NCI-H2029 treated with DMSO at 0.1 percent for 48 hours (cell line): ENCODE measurements around the gene THEM4.
"Not testable (repeated sequence)": the region's sequence is repeated elsewhere in the genome, so short reads cannot be mapped to it uniquely, and the experiment has no call there.

Experiments
- DNase-seq: peaks from one replicate; lab custom pipeline; 2025; lab: John Stamatoyannopoulos, UW

THEM4 gene

DNA sequence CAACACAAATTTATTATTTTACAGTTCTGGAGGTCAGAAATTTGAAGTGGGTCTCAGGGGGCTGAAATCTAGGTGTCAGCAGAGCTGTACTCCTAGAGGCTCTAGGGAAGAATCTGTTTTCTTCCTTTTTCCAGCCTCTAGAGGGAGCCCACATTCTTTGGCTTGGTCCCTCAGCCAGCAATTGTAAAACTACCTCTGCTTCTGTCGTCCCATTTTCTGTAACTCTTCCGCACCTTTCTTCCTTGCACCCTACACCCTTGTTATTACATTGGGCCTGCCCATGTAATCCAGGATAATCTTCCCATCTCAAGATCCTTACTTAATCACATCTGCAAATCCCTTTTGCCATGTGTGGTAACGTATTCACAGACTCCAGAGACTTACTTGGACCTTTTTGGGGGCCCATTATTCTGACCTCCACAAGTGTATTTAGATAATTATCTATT lies 24.8 kb upstream of the THEM4 start:
- peak; percentile 34 for DNase-seq

DNA sequence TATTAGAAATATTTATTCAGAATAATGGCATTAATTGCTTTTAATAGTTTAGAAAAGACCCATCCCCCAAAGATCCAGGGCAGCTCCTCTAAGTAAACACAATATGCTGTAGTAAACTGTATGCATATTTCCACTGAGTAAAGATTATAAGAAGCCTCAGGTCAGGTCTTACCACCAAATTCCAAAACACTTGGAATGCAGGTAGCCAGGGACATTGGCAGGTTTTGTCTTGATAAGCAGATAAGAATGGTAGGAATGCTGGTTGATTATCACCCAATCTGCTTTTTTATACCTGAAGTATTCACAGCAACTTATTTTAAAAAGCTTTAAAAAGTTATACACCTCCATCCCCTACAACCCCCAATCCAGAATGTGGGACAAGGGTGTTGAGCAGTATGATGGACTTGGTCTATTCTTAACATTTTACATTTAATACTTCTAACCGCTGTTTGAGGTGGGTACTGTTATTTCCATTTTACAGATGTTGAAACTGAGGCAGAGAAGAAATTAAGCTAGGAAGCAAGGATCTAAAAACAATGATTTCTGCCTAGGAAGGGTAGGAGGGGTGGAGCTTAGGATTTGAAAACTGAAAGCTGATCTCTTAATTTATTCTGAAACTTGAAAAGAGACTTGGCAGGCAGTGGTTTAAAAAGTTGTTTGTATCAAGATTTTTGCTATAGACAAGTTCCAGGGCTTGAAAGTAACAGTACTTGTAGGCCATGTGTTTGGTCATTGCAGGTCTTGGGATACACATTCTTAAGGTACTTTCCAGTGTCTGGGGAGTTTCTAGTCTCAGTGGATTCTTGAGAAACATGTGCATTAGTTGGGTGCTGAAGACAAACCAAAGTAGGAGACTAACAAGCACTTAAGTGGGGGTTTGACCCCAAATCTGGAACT lies 15.6 kb upstream of the THEM4 start:
- no peak for DNase-seq

- no peak for DNase-seq
These were observed 14.1 kb upstream of the THEM4 start for GRCh38 chr1:151923422-151923821.

GRCh38 chr1:151920149-151920548 lies 10.8 kb upstream of the THEM4 start:
- no peak for DNase-seq

DNA sequence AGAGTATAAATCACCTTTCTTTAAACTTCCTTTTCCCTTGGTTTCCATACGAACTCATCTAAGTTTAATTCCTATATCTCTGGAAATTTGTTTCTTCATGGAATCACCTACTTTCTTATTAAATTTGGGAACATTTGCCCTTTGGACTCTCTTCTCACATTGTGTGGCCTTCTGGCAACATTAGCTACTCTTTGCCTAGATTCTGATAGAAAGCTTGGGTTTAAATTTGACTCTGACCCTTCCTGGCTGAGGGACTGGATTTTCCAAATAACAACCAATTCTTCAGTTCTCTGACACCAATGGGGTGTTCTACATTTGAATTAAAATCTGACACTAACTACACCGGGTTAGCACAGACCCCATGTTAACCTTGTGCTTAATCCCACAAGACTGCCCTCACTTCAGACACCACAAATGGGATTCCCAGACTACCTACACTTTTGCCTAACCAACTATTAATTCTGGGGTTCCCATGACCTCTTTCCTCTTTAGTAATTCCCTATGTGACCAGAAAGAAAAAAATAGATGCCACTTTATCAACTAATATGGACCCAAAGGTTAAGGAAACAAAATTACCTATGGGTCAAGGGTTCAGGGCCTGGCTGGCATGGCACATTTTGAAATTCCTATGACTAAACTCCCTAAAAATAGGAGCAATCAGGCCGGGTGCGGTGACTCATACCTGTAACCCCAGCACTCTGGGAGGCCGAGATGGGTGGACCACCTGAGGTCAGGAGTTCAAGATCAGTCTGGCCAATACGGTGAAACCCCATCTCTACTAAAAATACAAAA lies 9.7 kb upstream of the THEM4 start:
- no peak for DNase-seq

DNA sequence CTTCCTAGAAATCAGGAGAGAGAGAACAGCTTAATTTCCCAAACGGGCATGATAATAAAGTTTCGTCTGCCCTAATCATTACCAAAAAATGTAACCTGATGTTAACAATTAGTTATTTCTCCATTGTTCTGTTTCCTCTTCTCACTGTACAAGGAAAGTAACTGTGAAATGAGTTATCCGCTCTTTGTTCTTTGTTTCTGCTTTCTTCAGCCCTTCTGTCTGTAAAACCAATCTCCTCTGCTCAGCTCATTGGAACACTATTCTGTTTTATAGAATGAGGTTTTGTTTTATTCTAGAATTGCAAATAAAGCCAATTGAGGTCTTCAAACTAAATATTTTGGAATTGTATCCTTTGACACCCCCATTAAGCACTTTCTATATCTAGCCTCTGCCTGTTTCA lies 8.8 kb upstream of the THEM4 start:
- no peak for DNase-seq

- DNase-seq, result no peak
These were observed 7.5 kb upstream of the THEM4 start for GRCh38 chr1:151916726-151917370.

GRCh38 chr1:151915061-151915686 lies 5.9 kb upstream of the THEM4 start:
- DNase-seq, result no peak

- no peak for DNase-seq
These were observed 4.8 kb upstream of the THEM4 start for GRCh38 chr1:151914076-151914475.

DNA sequence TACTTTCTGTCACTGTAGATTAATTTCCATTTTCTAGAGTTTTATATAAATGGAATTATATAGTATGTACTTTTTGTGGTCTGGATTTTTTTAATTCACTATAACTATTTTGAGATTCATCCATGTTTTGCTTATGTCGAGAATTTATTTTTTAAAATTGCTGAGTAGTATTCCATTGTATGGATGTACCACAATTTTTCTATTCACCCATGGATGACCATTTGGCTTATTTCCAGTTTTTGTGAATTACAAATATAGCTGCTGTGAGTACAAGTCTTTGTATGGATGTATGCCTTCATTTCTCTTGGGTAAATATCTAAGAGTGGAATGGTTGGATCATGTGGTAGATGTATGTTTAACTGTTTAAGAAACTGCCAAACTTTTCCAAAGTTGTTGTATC lies 3.7 kb upstream of the THEM4 start:
- no peak for DNase-seq

DNA sequence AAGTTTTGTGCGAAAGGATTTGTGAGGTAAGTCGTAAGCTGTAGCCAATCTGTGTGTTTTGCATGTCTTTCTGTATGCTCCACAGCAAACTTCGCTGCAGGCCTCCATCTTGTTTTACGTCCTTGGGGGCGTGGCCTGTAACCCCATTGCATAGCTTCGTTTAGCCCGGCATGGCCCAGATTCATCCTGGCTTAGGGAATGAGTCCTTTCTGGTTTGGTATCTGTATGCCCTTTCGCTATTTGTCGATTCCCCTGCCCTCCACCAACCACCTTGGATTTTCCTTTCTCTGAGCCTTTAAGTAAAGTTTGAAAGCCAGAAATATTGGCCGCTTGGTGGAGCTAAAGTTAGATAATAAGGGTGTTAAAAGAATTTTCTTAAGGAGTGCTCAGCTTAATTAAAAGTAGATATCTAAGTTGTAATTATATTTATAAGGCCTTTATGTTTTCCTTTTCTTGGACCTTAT lies 1.1 kb downstream of the THEM4 start:
- DNase-seq, result no peak

DNA sequence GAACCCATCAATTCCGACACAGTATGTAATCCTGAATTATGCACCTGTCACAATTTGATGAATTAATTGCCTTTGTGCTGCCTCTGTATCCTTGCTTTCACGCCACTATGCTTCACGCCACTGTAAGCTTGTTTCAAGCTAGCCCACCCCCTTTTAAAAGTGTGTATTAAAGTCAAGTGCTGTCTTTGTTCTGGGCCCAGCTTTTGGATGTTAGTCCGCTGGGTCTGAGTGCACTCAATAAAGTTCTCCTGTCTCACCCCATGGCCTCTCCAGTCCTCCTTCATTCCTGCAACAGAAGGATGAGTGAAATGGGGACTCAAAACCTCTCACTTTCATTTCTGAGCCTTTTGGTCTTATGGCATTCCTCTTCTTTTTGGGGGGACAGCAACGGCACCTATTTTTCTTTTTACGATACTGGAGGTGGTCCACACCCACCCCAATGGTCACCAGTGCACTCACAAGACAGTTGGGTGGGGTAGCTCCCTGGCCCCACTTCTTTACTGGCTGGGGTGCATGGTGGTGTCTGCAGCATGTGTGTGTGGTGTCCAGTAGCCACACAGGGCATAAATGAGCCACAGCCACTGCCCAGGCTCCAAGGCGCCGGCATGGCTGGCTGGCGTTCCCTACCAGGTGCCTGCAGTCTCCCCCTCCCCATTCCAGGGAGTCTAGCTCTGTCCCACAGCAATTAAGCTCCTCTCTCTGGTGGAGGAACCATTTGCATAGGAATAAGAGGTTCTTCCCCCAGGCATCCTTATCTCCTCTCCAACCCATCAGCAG lies 1.8 kb downstream of the THEM4 start:
- no peak for DNase-seq

DNA sequence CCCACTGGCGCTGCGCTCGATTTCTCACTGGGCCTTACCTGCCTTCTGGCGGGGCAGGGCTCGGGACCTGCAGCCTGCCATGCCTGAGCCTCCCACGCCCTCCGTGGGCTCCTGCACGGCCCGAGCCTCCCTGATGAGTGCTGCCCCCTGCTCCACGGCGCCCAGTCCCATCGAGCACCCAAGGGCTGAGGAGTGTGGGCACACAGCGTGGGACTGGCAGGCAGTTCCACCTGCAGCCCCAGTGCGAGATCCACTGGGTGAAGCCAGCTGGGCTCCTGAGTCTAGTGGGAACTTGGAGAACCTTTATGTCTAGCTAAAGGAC lies 3.0 kb downstream of the THEM4 start:
- DNase-seq, result not testable (repeated sequence)

DNA sequence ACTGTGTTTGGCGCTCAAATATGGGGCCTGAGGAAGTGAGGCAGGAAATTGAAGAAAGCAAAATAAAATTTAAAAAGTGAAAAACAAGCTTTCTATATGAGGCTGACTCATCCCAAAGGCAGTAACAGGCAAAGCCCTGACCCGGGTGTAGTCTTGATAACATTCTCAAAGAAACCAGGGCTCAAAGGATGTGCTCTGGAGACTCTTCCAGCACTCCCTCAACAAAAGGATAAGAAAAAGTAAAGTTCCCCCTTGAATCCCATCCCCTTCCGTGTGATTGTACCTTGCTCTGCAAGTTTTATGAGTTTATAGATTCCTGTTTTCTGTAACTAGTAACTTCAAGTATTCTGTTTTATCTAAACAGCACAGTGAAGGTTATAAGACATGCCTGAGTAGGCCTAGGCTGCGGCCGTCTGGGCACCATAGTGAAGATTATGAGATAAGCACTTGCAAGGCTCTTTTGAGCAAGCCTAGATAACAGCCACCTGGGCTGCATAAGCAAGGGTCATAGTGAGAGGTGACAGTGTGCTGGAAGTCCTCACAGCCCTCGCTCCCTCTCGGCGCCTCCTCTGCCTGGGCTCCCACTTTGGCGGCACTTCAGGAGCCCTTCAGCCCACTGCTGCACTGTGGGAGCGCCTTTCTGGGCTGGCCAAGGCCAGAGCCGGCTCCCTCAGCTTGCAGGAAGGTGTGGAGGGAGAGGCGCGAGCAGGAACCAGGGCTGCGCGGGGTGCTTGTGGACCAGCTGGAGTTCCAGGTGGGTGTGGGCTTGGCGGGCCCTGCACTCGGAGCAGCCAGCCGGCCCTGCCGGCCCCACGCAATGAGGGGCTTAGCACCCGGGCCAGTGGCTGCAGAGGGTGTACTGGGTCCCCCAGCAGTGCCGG lies 3.6 kb downstream of the THEM4 start:
- not testable (repeated sequence) for DNase-seq

DNA sequence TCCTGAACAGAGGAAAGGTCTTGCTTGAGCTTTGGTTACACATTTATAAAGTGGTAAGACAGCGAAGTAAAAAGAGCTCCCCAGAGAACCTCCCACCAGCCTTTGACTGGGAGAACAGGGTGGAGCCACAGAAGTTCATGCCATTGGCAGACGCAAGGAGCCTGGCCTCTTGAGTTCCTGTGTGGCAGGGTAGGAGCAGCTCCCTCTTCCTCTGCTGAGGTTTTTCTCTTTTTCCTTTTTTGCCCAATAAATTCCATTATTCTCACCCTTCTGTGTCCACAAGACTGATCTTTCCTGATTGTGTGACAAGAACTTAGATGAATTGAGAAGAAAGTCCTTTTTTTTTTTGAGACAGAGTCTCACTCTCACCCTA lies 4.3 kb downstream of the THEM4 start:
- no peak for DNase-seq

GRCh38 chr1:151902858-151903257 lies 6.5 kb downstream of the THEM4 start:
- DNase-seq, result no peak

DNA sequence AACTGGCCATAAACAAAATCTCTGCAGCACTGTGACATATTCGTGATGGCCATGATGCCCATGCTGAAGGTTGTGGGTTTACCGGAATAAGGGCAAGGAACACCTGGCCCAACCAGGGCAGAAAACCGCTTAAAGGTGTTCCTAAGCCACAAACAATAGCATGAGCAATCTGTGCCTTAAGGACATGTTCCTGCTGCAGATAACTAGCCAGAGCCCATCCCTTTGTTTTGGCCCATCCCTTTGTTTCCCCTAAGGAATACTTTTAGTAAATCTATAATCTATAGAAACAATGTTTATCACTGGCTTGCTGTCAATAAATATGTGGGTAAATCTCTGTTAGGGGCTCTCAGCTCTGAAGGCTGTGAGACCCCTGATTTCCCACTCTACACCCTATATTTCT lies 8.5 kb downstream of the THEM4 start:
- DNase-seq, result not testable (repeated sequence)

DNA sequence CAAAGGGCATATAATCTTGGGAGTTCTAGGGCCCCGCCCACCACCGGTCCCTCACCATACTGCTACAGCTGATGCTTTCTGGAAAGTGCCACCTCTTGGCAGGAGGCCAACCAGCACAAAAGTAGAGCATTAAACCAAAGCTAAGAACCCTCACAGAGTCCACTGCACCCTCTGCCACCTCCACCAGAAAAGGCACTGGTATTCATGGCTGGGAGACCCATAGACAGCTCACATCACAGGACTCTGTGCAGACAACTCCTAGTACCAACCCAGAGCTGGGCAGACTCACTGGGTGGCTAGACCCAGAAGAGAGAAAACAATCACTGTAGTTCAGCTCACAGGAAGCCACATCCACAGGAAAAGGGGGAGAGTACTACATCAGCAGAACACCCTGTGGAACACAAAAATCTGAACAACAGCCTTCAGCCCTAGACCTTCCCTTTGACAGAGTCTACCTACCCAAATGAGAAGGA lies 10.8 kb downstream of the THEM4 start:
- DNase-seq, result no peak

- DNase-seq, result no peak
These were observed 11.3 kb downstream of the THEM4 start for GRCh38 chr1:151897991-151898431.
